GM12873 (cell line): ENCODE results near the gene SRRD.

ENCODE experiments used
- TF ChIP-seq, protein P1 (sequence below): IDR thresholded peaks from 2 replicates; pipeline ENCODE4 v1.5.1; 2012; ENCODE audit warnings: low read depth, mild to moderate bottlenecking, moderate library complexity, low read length, control low read depth; ENCODE audit not compliant: insufficient read depth; ENCODE audit errors: missing control alignments

Gene SRRD

DNA sequence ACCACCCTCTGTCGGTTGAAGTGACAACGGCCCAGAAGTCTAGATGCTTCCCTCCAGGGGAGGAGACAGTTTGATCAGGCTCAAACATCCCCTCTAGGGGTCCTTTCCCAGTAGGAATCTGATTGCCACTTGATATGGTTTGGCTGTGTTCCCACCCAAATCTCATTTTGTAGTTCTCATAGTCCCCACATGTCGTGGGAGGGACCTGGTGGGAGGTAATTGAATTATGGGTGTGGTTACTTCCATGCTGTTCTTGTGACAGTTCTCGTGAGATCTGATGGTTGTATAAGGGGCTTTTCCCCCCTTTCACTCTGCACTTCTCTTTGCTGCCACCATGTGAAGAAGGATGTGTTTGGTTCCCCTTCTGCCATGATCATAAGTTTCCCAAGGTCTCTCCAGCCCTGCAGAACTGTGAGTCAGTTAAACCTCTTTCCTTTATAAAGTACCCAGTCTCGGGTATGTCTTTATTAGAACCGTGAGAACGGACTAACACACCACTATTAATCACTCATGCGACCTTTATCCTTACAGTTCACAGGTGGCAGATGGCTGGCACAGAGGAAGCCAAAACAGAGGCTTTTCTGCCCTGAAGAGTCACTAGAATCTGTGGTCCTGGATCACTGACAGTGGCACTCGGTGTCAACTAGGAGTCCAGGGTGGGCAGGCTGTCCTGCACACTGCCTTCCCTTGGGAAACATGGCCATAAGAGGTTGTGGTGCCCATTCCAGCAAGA lies 33.1 kb upstream of the SRRD start:
- TF ChIP-seq, protein P1, sequence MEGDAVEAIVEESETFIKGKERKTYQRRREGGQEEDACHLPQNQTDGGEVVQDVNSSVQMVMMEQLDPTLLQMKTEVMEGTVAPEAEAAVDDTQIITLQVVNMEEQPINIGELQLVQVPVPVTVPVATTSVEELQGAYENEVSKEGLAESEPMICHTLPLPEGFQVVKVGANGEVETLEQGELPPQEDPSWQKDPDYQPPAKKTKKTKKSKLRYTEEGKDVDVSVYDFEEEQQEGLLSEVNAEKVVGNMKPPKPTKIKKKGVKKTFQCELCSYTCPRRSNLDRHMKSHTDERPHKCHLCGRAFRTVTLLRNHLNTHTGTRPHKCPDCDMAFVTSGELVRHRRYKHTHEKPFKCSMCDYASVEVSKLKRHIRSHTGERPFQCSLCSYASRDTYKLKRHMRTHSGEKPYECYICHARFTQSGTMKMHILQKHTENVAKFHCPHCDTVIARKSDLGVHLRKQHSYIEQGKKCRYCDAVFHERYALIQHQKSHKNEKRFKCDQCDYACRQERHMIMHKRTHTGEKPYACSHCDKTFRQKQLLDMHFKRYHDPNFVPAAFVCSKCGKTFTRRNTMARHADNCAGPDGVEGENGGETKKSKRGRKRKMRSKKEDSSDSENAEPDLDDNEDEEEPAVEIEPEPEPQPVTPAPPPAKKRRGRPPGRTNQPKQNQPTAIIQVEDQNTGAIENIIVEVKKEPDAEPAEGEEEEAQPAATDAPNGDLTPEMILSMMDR = no peak

DNA sequence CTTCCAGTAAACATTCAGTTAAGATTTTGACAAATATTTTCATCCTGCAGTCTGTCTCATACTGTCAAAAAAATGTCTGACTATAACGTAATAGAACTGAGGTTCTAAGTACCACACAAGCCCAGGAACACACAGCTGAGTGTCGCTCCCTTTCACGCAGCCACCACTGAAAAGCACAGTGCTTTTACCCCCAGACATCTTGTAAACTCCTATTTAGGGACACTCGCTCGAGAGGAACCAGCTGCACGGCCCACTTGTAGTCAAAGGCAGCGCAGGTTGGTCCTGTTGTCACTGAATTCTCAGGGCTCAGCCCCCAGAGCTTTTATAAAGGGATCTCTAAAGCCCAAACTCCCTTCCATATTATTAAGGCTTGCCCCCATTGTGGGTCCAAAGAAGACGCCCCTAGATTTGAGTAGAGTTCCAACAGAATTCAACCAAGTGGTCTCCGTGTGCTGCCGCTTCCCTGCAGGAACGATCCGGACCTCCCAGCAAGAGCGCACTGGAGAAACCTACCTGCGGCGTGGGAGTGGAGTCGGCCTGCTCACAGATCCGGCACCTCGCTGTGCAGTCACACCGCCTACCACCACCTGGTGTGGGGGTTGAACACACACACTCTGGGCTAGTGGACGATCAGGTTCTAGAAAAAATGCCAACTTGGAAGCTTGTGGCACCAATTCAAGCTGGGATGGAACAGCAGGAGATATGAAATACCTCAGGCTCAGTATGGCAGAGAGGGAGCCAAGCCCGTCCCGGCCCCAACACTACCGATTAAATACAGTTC lies 31.3 kb upstream of the SRRD start:
- TF ChIP-seq, protein P1 = no peak

GRCh38 chr22:26453216-26453615 lies 30.5 kb upstream of the SRRD start:
- TF ChIP-seq, protein P1 = no peak

GRCh38 chr22:26453812-26454500 lies 29.7 kb upstream of the SRRD start:
- TF ChIP-seq, protein P1 = no peak

DNA sequence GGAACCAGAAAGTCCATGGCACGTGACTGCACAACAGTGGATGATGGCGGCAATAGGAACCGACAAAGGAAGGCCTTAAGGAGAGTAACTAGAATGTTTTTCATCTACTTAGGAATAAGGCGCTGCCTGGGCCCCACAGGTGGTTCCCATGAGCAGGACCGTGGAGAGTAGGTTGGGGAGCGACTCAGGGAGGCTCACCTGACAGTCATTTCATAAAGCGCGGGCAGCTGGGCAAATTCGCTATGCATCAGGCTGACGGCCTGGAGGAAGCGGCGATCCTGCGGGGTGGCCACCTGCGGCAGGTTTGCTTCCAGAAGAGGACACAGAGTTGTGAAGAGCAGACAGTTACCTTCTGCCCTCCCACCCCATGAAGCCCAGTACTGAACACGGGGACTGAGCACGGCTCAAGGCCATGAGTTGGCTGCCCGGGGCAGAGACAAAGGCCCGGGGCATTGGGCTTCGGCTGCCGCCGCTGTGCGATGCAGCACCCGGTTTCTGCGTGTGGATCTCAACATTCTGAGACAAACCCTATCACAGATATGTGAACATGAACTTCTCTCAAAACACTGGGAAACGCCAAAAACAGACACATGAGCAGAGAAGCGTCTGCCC lies 25.9 kb upstream of the SRRD start:
- TF ChIP-seq, protein P1 = no peak

DNA sequence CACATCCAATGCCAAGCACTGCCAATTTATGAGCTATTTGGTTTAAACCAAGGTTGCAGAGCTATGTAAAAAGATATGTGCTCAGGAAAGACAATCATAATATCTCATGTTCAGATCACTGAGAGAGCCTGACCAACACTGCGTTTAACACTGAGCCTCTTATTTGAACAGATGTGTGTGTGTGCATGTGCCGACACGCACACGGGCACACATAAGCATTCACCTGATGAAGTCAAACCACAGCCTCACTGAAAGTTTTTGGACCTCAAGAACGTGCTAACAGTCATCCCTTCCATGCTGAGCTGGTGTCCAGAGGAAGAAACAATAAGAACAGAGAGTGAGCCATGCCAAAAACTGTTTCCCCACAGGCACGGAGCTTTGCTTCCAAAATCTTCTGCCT lies 23.5 kb upstream of the SRRD start:
- TF ChIP-seq, protein P1 = no peak
